NCI-H460 (cell line): ENCODE data around the gene TBC1D16. TPM values are rescaled to one million over a fixed set of nuclear protein-coding genes. Genes with fewer than 3 reads are reported as not detected.

Source experiments
- DNase-seq: peaks from one replicate; pipeline ENCODE4 v3.0.0-alpha.2; 2016; ENCODE audit warnings: low read depth; ENCODE audit errors: extremely low read depth
- total RNA-seq: library from RNA; depleted of rRNA; stranded (reverse); fragments of >200 nt; shearing (Covaris generic); gene quantifications from 2 replicates; pipeline ENCODE4 v1.2.3, GENCODE V29; 2014

TBC1D16 gene
- total RNA-seq, 1 experiment from 2014 or later, result 12.4 TPM

GRCh38 chr17:79919862-79920720 is 115.6 kb downstream of the TBC1D16 start:
- no peak for DNase-seq

GRCh38 chr17:79919164-79919585 is 116.5 kb downstream of the TBC1D16 start:
- peak; percentile 75 for DNase-seq

- no peak for DNase-seq
Measured at GRCh38 chr17:79918581-79919163, 117.0 kb downstream of the TBC1D16 start.

GRCh38 chr17:79917902-79918484 is 117.7 kb downstream of the TBC1D16 start:
- no peak for DNase-seq

- no peak for DNase-seq
Measured at GRCh38 chr17:79916991-79917901, 118.4 kb downstream of the TBC1D16 start.

- no peak for DNase-seq
Measured at GRCh38 chr17:79916506-79916905, 119.2 kb downstream of the TBC1D16 start.

GRCh38 chr17:79915850-79916430 is 119.7 kb downstream of the TBC1D16 start:
- DNase-seq, result peak; percentile 43

- no peak for DNase-seq
Measured at GRCh38 chr17:79914813-79915740, 120.6 kb downstream of the TBC1D16 start.

- no peak for DNase-seq
Measured at GRCh38 chr17:79913896-79914812, 121.5 kb downstream of the TBC1D16 start.

GRCh38 chr17:79913451-79913850 is 122.2 kb downstream of the TBC1D16 start:
- DNase-seq, result no peak

GRCh38 chr17:79912552-79913330 is 122.9 kb downstream of the TBC1D16 start:
- no peak for DNase-seq

GRCh38 chr17:79911430-79912399 is 124.0 kb downstream of the TBC1D16 start:
- DNase-seq, result no peak

GRCh38 chr17:79910985-79911361 is 124.7 kb downstream of the TBC1D16 start:
- no peak for DNase-seq

- DNase-seq, result no peak
Measured at GRCh38 chr17:79909121-79909520, 126.6 kb downstream of the TBC1D16 start.

GRCh38 chr17:79907850-79908249 is 127.8 kb downstream of the TBC1D16 start:
- DNase-seq, result peak; percentile 61

GRCh38 chr17:79907217-79907715 is 128.4 kb downstream of the TBC1D16 start:
- no peak for DNase-seq
